Central memory CD8-positive, alpha-beta T cell (primary cell): ENCODE data around the gene RGS6.

Source experiments
- ATAC-seq: fragments of 150-1000 bp; cut with Tn5 transposase; replicated peaks from 2 replicates; pipeline ENCODE4 v1.10.0; 2022; ENCODE audit warnings: mild to moderate bottlenecking, moderate FRiP score, moderate number of reproducible peaks; ENCODE audit not compliant: poor library complexity, severe bottlenecking; ENCODE audit errors: extremely low read depth
- DNase-seq, 2 donors: peaks; one replicate each; pipeline ENCODE4 v3.0.0; 2021; ENCODE audit warnings: low spot score in 2 of 2
- H3K27ac Mint-ChIP-seq: one replicate; pipeline ENCODE4 v1.8.0; 2022; ENCODE audit warnings: low read depth, mild to moderate bottlenecking, moderate library complexity, mixed read lengths
- H3K27me3 Mint-ChIP-seq: one replicate; pipeline ENCODE4 v1.8.0; 2022; ENCODE audit warnings: mixed read lengths
- H3K36me3 Mint-ChIP-seq: one replicate; pipeline ENCODE4 v1.8.0; 2022; ENCODE audit warnings: mild to moderate bottlenecking, moderate library complexity, mixed read lengths; ENCODE audit not compliant: insufficient read depth
- H3K4me1 Mint-ChIP-seq: one replicate; pipeline ENCODE4 v1.8.0; 2022; ENCODE audit warnings: mixed read lengths
- H3K4me3 Mint-ChIP-seq: one replicate; pipeline ENCODE4 v1.8.0; 2022; ENCODE audit warnings: mild to moderate bottlenecking, moderate library complexity, mixed read lengths
- H3K9me3 Mint-ChIP-seq: one replicate; pipeline ENCODE4 v1.8.0; 2022; ENCODE audit warnings: mixed read lengths

RGS6 gene

GRCh38 chr14:72409047-72409446 lies 476.8 kb downstream of the RGS6 start:
- H3K4me1 Mint-ChIP-seq = no peaks in the 10 kb centered on the region
- DNase-seq (no peak), ATAC-seq (no peak)
- no peaks in the 10 kb centered on the region for H3K9me3 Mint-ChIP-seq
- H3K36me3 Mint-ChIP-seq = no peaks in the 10 kb centered on the region
- H3K27me3 Mint-ChIP-seq = peaks cover 36% of the 10 kb centered on the region
- no peak overlapping the region for H3K27ac Mint-ChIP-seq
- H3K4me3 Mint-ChIP-seq = no peak overlapping the region

- Mint-ChIP-seq H3K27ac (no peak overlapping the region), H3K4me3 (no peak overlapping the region), H3K27me3 (peaks cover 58% of the 10 kb centered on the region), H3K36me3 (no peaks in the 10 kb centered on the region), H3K9me3 (no peaks in the 10 kb centered on the region), H3K4me1 (no peaks in the 10 kb centered on the region)
- no peak for ATAC-seq
- no peak for DNase-seq
Observed at GRCh38 chr14:72416081-72416849, 484.0 kb downstream of the RGS6 start.

- no peaks in the 10 kb centered on the region for H3K36me3 Mint-ChIP-seq
- no peaks in the 10 kb centered on the region for H3K9me3 Mint-ChIP-seq
- no peaks in the 10 kb centered on the region for H3K4me1 Mint-ChIP-seq
Observed at GRCh38 chr14:72416892-72417291, 484.7 kb downstream of the RGS6 start.

GRCh38 chr14:72418806-72419205 lies 486.6 kb downstream of the RGS6 start:
- Mint-ChIP-seq H3K9me3 (no peaks in the 10 kb centered on the region), H3K27me3 (peaks cover 68% of the 10 kb centered on the region), H3K27ac (no peak overlapping the region), H3K4me1 (no peaks in the 10 kb centered on the region), H3K4me3 (no peak overlapping the region), H3K36me3 (no peaks in the 10 kb centered on the region)
- no peak for ATAC-seq
- no peak for DNase-seq

More at GRCh38 chr14:72416892-72417291, 484.7 kb downstream of the RGS6 start:
- DNase-seq (no peak), ATAC-seq (no peak)
- Mint-ChIP-seq H3K4me3 (no peak overlapping the region), H3K27ac (no peak overlapping the region), H3K27me3 (peaks cover 64% of the 10 kb centered on the region)

GRCh38 chr14:72419226-72419775 lies 487.1 kb downstream of the RGS6 start:
- DNase-seq (no peak), ATAC-seq (no peak)
- H3K9me3 Mint-ChIP-seq = no peaks in the 10 kb centered on the region
- H3K27ac Mint-ChIP-seq = no peak overlapping the region
- H3K4me3 Mint-ChIP-seq = no peak overlapping the region
- peaks cover 63% of the 10 kb centered on the region for H3K27me3 Mint-ChIP-seq
- no peaks in the 10 kb centered on the region for H3K4me1 Mint-ChIP-seq
- no peaks in the 10 kb centered on the region for H3K36me3 Mint-ChIP-seq

GRCh38 chr14:72420749-72421474 lies 488.7 kb downstream of the RGS6 start:
- no peak overlapping the region for H3K27ac Mint-ChIP-seq
- ATAC-seq = no peak
- no peaks in the 10 kb centered on the region for H3K4me1 Mint-ChIP-seq
- H3K4me3 Mint-ChIP-seq = no peak overlapping the region
- no peaks in the 10 kb centered on the region for H3K36me3 Mint-ChIP-seq
- no peaks in the 10 kb centered on the region for H3K9me3 Mint-ChIP-seq
- H3K27me3 Mint-ChIP-seq = peaks cover 48% of the 10 kb centered on the region
- DNase-seq = peak; percentile 26 to 59

- Mint-ChIP-seq H3K27ac (no peak overlapping the region), H3K4me1 (no peaks in the 10 kb centered on the region), H3K27me3 (peaks cover 41% of the 10 kb centered on the region), H3K36me3 (no peaks in the 10 kb centered on the region), H3K9me3 (no peaks in the 10 kb centered on the region), H3K4me3 (no peak overlapping the region)
- ATAC-seq (no peak), DNase-seq (no peak)
Observed at GRCh38 chr14:72423957-72424356, 491.7 kb downstream of the RGS6 start.

GRCh38 chr14:72430457-72430856 lies 498.2 kb downstream of the RGS6 start:
- Mint-ChIP-seq H3K27ac (no peak overlapping the region), H3K27me3 (peaks cover 16% of the 10 kb centered on the region), H3K9me3 (no peaks in the 10 kb centered on the region), H3K4me3 (no peak overlapping the region), H3K36me3 (no peaks in the 10 kb centered on the region), H3K4me1 (no peaks in the 10 kb centered on the region)
- DNase-seq (no peak), ATAC-seq (no peak)

GRCh38 chr14:72432748-72433147 lies 500.5 kb downstream of the RGS6 start:
- no peaks in the 10 kb centered on the region for H3K9me3 Mint-ChIP-seq
- ATAC-seq (no peak), DNase-seq (no peak)
- H3K27me3 Mint-ChIP-seq = peaks cover 10% of the 10 kb centered on the region
- H3K4me3 Mint-ChIP-seq = no peak overlapping the region
- H3K27ac Mint-ChIP-seq = no peak overlapping the region
- H3K36me3 Mint-ChIP-seq = no peaks in the 10 kb centered on the region
- H3K4me1 Mint-ChIP-seq = no peaks in the 10 kb centered on the region

GRCh38 chr14:72433511-72433910 lies 501.3 kb downstream of the RGS6 start:
- no peak for DNase-seq
- H3K27me3 Mint-ChIP-seq = peaks cover 8% of the 10 kb centered on the region
- H3K4me1 Mint-ChIP-seq = peaks cover under 1% of the 10 kb centered on the region
- no peaks in the 10 kb centered on the region for H3K9me3 Mint-ChIP-seq
- H3K4me3 Mint-ChIP-seq = no peak overlapping the region
- ATAC-seq = no peak
- H3K27ac Mint-ChIP-seq = no peak overlapping the region
- H3K36me3 Mint-ChIP-seq = no peaks in the 10 kb centered on the region

- Mint-ChIP-seq H3K9me3 (no peaks in the 10 kb centered on the region), H3K4me3 (no peak overlapping the region), H3K36me3 (no peaks in the 10 kb centered on the region), H3K27me3 (peaks cover 8% of the 10 kb centered on the region), H3K4me1 (peaks cover 12% of the 10 kb centered on the region), H3K27ac (no peak overlapping the region)
- no peak for DNase-seq
- ATAC-seq = no peak
Observed at GRCh38 chr14:72434856-72435255, 502.6 kb downstream of the RGS6 start.

GRCh38 chr14:72439707-72440106 lies 507.5 kb downstream of the RGS6 start:
- DNase-seq (no peak), ATAC-seq (no peak)
- Mint-ChIP-seq H3K4me1 (peaks cover 35% of the 10 kb centered on the region), H3K4me3 (no peak overlapping the region), H3K27me3 (no peaks in the 10 kb centered on the region), H3K27ac (peak overlapping the region; percentile 1), H3K9me3 (no peaks in the 10 kb centered on the region), H3K36me3 (no peaks in the 10 kb centered on the region)

GRCh38 chr14:72443256-72443655 lies 511.0 kb downstream of the RGS6 start:
- no peaks in the 10 kb centered on the region for H3K27me3 Mint-ChIP-seq
- H3K27ac Mint-ChIP-seq = no peak overlapping the region
- H3K4me3 Mint-ChIP-seq = no peak overlapping the region
- no peaks in the 10 kb centered on the region for H3K36me3 Mint-ChIP-seq
- no peak for DNase-seq
- no peaks in the 10 kb centered on the region for H3K9me3 Mint-ChIP-seq
- H3K4me1 Mint-ChIP-seq = peaks cover 36% of the 10 kb centered on the region
- ATAC-seq = no peak
